ENCODE measurements around the gene PTPRG.

The PTPRG gene

GRCh38 chr3:61983479-61983878 is 422.1 kb downstream of the PTPRG start:
- no peak for DNase-seq

DNA sequence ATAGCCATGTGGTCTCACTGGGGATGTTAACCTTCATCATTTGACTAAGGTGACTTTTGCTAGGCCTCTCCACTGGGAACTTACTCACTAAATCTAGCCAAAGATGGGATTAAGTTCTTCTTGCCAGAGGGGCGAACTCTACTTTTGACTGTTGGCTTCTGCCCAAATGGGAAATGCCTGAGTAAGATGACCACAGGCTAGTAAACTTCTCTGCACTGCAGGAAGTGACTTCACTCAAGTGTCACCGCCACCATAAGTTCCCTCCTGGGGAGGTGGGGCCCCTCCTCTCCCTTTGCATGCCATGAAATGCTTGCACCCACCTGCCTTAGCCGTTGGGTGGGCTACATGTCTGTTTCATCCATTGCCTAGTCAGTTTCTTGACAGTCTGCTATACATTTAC is 423.6 kb downstream of the PTPRG start:
- DNase-seq = no peak

GRCh38 chr3:61986473-61986872 is 425.1 kb downstream of the PTPRG start:
- no peak for DNase-seq

DNA sequence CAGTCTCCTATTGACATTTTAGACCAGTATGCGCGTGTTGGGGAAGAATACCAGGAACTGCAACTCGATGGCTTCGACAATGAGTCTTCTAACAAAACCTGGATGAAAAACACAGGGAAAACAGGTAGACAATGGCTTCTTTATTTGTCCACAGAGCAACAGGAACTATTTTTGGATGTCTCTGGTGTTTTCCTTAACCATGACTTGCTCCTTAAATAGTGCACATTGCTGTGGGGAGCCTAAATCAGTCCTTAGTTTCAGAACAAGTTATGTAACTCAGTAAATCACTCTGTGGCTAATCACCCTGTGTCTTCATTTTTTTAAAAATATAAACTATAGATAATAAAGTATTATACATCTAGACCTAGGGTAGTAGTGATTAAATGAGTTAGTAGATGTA is 428.3 kb downstream of the PTPRG start:
- no peak for DNase-seq

DNA sequence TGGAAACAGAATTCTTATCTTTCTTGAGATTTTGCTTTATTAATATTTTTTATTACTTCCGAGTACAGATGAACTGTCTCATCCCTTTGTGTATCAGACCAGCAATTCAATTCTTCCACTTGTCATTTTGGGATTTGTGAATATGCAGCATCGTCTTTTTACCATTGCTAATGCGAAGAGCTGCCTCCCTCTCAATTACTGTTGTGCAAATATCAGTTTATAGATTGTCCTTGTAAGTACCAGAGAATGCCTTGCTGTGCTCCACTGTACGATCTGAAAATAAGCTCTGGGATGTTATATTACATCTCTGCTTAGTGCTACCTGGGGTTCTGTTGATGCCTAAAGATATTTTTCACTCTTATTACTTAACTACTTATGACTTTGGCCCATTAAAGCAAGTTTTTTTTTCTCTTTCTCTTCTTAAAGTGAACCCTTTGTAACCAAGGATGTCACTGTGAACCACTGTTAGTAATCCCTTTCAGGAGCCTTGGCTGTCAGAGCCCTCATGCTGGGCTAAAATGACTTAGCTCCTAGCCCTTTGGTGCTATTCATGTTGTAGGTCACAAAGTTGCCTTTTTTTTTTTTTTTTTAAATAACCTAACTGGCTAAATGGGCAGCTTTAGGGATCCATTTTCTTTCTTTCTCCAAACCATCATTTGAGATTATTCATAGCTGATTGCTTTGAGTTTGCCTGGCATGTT is 429.1 kb downstream of the PTPRG start:
- DNase-seq = no peak

DNA sequence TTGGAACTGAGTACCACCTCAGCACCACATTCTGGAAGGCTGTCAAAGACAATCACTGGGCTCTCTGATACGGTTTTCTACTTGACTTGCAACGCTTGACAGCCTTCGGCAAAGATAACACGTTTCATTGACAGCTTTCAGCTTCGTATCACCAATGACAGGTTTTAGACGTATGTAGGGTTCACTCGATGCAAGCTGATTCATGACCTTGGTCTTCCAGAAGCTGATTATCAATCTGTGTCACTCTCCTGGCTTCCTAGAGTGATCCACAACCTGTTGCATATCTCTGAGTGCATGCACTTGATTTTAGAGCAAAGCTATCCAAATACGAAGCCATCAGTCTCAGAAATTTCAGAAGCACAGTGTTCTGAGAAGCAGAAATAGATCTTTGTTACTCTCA is 430.3 kb downstream of the PTPRG start:
- no peak for DNase-seq

DNA sequence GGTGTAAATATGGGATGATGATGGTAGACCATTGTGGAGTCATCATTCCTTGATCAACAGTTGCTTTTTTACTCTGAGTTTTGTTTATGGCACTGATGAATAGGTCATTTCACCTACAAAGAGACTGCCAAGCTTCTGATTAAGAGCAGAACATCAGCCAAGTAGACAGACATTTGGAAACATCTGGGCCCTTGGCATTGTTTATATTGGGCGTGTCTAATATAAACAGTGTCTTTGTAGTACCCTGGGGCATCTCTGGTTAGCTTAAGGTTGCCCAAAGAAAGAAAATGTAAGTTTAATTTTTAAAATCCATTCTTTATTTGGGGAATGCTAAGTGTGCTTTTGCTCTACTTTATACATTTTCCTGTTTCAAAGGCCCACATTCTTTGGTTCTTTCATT is 435.0 kb downstream of the PTPRG start:
- no peak for DNase-seq

- DNase-seq = no peak
Measured at GRCh38 chr3:61997101-61997500, 435.7 kb downstream of the PTPRG start.

DNA sequence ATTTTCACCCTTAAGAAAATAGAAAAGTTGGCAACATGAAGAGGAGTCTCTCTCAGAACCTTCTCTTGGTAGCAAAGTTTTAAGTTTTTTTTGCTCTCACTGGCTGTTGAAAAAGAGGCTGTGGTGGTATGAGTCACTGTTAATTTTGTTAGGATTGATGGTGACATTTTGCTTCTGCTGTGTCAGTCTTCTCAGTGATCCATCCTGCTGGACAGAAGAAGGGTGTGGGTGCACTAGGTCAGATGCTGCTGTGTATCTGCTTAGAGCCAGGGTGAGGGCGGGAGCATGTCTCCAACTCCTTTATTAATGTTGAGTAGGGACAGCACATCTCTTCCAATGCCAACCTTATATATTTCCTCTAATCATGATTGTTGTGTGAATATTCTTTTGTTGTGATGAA is 442.5 kb downstream of the PTPRG start:
- no peak for DNase-seq

DNA sequence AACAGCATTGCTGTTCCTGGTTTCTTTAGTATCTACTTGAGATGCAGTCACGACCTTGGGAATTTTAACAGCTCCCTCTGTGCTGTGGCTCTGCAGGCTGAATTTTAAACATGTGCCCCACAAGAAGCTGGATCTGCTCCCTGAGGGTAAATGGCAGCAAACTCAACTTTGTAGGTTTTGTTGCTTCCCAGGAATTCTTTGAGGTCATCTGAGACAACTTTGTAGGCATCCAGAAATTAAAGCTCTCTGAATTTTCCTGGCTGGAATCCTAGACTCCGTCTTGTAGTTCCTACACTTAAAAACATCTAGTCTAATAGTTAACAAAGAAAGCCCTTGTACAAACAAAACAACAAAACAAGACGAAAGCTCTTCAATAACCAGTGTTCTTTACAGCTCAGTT is 445.7 kb downstream of the PTPRG start:
- DNase-seq = no peak

DNA sequence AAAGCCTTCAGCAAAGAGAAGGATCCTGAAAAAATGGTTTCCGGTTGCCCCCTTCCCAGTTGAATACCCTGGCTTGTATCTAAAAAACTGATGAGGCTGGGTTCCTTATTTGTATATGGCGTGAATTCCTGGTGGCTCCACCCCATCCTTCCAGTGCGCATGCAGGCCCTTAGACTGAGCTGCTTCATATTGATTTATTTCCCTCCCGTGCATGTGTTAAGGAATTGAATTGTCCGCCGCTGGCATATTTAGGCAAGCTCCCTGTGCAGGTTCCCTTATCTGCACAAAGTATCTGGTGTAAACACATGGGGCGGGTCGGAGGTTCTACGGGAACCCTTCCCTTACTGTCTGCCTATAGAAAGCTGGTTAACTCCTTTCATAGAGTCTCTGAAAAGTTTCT is 449.6 kb downstream of the PTPRG start:
- no peak for DNase-seq

GRCh38 chr3:62011666-62012065 is 450.3 kb downstream of the PTPRG start:
- no peak for DNase-seq

- no peak for DNase-seq
Measured at GRCh38 chr3:62013951-62014350, 452.6 kb downstream of the PTPRG start.

GRCh38 chr3:62015111-62015510 is 453.7 kb downstream of the PTPRG start:
- DNase-seq = no peak

- no peak for DNase-seq
Measured at GRCh38 chr3:62019906-62020305, 458.5 kb downstream of the PTPRG start.

GRCh38 chr3:62020706-62021105 is 459.3 kb downstream of the PTPRG start:
- DNase-seq = no peak

DNA sequence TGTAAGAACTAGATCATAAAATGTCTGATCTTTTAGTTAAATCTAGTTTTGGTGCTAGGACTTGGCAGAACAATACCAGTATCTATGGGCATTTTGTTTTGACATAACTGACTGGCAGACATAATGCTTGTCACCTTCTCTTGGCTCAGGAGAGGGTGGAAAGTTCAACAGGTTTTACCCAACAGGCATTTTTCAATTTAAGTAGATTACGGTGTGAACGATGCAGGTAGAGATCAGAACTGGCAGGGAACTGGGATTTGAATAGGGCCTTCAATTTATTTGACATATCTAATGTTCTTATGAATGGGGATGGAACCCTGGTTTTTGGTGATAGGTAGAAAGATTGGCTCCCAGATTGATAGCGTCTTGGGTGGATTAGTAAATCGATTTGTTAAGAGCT is 460.9 kb downstream of the PTPRG start:
- DNase-seq = no peak

DNA sequence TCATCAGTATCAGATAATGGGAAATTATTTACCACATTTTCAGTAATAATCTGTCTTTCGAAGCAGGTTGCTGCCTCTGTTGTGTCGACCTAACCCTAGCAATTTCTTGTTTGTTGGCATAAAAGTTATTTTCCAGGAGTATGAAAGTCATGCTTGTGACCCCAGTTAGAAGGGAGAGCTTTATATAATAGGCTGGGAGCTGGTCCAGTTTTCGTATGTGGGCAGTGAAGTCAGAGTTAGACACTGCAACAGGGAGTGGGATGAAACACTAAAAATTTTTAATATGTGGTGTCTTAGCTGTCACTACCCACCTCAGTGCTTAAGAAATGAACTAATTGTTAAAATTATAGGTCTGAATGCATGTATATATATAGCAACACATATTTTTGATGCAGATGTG is 463.5 kb downstream of the PTPRG start:
- DNase-seq = no peak

GRCh38 chr3:62025913-62026312 is 464.5 kb downstream of the PTPRG start:
- DNase-seq = no peak

- DNase-seq = no peak
Measured at GRCh38 chr3:62027241-62027640, 465.9 kb downstream of the PTPRG start.

DNA sequence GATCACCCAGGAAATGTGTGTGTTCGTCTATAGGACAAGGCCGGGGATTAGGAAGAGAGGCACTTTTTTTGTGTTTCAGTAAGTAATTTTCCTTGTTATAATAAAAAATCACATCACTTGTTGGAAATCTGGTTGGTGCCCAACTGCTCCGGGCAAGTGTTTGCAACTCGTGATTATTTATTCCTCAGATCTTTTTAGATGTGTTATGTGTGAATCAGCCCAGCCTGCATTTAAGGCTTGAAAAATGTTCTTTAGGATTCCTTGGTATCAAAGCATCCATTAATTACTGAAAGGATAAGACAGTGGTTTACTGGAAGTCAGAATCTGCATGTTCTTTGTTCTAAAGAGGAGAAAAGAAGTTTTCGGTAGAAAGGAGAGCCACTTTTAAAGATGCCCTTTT is 466.4 kb downstream of the PTPRG start:
- no peak for DNase-seq

GRCh38 chr3:62028236-62028635 is 466.9 kb downstream of the PTPRG start:
- DNase-seq = no peak

DNA sequence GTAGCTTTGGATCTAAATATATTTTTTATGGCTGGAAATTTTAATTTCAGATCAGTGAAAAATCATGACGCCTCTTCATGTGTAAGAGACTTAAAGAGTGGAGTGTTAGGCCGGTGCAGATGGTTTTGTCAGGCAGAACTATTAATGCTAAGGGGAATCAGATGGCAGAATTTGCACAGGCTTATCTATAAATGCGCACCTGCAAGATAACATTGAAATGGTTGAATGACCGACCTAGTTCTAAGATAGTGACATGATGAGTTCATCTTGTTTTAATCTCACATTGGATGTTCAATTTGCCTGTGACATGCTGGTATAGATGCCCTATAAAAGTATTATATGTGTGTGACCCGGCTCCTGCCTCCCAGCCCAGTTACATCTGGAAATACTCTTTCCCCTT is 471.4 kb downstream of the PTPRG start:
- no peak for DNase-seq

DNA sequence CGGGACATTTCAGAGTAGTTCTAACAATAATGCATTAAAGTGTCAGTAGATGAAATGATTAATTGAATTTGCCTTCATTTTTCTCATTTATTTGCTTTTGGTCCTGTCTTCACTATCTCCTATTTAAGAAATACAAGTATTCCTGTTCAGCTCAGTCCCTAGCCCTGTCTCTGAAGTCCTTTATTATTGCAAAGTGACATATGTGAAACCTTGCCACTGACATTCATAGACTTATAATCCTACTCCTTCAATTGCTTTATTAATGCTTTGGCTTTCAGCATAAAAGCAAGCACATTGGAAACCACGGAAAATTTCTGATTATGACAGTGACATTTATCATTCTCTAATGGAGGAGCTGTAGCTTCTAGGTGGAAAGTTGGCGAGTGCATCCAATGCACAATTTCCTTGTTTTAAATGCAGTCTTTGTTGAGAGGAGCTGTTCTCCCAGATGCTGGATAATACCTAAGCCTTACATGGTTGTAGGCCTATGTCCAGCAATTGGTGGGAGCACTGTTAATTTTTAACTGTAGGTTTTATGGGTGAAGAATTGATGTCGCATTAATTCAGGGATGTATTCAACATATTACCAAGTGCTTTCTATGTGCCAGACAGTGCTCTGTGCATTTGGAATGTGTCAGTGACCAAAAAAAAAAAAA is 474.2 kb downstream of the PTPRG start:
- no peak for DNase-seq

GRCh38 chr3:62036726-62037125 is 475.4 kb downstream of the PTPRG start:
- DNase-seq = no peak

Data from DMS53 (cell line).